GM21367 (cell line): ENCODE data around the gene ASCL3.
"Not testable (repeated sequence)": the region's sequence is repeated elsewhere in the genome, so short reads cannot be mapped to it uniquely, and the experiment has no call there.

ENCODE experiments used
- ATAC-seq: cut with Tn5 transposase; IDR thresholded peaks from one replicate; pipeline ENCODE4 v1.9.1; 2021; ENCODE audit not compliant: unreplicated experiment

ASCL3 gene

GRCh38 chr11:8942518-8943066, at the start of gene ASCL3:
TSS of gene ASCL3 (minus strand) at chr11:8943016. CDS start at chr11:8938161, 4,855 bp downstream.
- no peak for ATAC-seq

- ATAC-seq, result no peak
Measured at GRCh38 chr11:8989453-8989852, 46.6 kb upstream of the ASCL3 start.

- ATAC-seq, result no peak
Measured at GRCh38 chr11:8988329-8989234, 45.8 kb upstream of the ASCL3 start.

GRCh38 chr11:8987446-8987845, 44.6 kb upstream of the ASCL3 start:
- no peak for ATAC-seq

- not testable (repeated sequence) for ATAC-seq
Measured at GRCh38 chr11:8986772-8987171, 44.0 kb upstream of the ASCL3 start.

GRCh38 chr11:8985462-8985861, 42.6 kb upstream of the ASCL3 start:
- ATAC-seq, result no peak

- ATAC-seq, result no peak
Measured at GRCh38 chr11:8983552-8983951, 40.7 kb upstream of the ASCL3 start.

- ATAC-seq, result no peak
Measured at GRCh38 chr11:8980485-8980884, 37.7 kb upstream of the ASCL3 start.

- ATAC-seq, result not testable (repeated sequence)
Measured at GRCh38 chr11:8979365-8979764, 36.5 kb upstream of the ASCL3 start.

- ATAC-seq, result no peak
Measured at GRCh38 chr11:8973121-8973520, 30.3 kb upstream of the ASCL3 start.

- ATAC-seq, result no peak
Measured at GRCh38 chr11:8971924-8972316, 29.1 kb upstream of the ASCL3 start.

- ATAC-seq, result no peak
Measured at GRCh38 chr11:8971196-8971923, 28.5 kb upstream of the ASCL3 start.

GRCh38 chr11:8967184-8967583, 24.4 kb upstream of the ASCL3 start:
- no peak for ATAC-seq

GRCh38 chr11:8964324-8965320, 21.8 kb upstream of the ASCL3 start, which contains the start of gene TMEM9B:
TSS of gene TMEM9B (minus strand) at chr11:8964442. CDS start at chr11:8964313, 129 bp downstream.
- peak; percentile 69 for ATAC-seq

- peak; percentile 56 for ATAC-seq
Measured at GRCh38 chr11:8963569-8964323, 20.9 kb upstream of the ASCL3 start.

- no peak for ATAC-seq
Measured at GRCh38 chr11:8962841-8963240, 20.0 kb upstream of the ASCL3 start.

GRCh38 chr11:8961401-8961800, 18.6 kb upstream of the ASCL3 start:
- ATAC-seq, result no peak

GRCh38 chr11:8959546-8960166, 16.8 kb upstream of the ASCL3 start:
- ATAC-seq, result peak; percentile 45

- no peak for ATAC-seq
Measured at GRCh38 chr11:8956860-8957259, 14.0 kb upstream of the ASCL3 start.
